CD4-positive, CD25-positive, alpha-beta regulatory T cell (primary cell): ENCODE results near the gene SHB. TPM values are rescaled to one million over a fixed set of nuclear protein-coding genes. Genes with fewer than 3 reads are reported as not detected.

Experiments
- ATAC-seq, 2 donors: fragments of 150-1000 bp; cut with Tn5 transposase; one replicate each; pipeline ENCODE4 v1.10.0; 2021; ENCODE audit warnings: low read depth in 2 of 2, moderate number of reproducible peaks in 2 of 2, moderate library complexity in 1 of 2
- DNase-seq, 3 donors: peaks; one replicate each; pipeline versions ENCODE4 v3.0.0 to v3.0.0-alpha.2; 2012 to 2022; ENCODE audit warnings: mixed read lengths in 1 of 3
- H3K27ac ChIP-seq: one replicate; pipeline ENCODE4 v1.7.0; 2013; ENCODE audit warnings: mild to moderate bottlenecking, low read length; ENCODE audit not compliant: insufficient read depth, poor library complexity, severe bottlenecking
- H3K27me3 ChIP-seq: one replicate; pipeline ENCODE4 v1.7.0; 2013; ENCODE audit warnings: low read length; ENCODE audit not compliant: control insufficient read depth, insufficient read depth
- H3K36me3 ChIP-seq: one replicate; pipeline ENCODE4 v1.7.0; 2013; ENCODE audit warnings: mild to moderate bottlenecking, low read length, moderate library complexity; ENCODE audit not compliant: control insufficient read depth, insufficient read depth
- H3K4me1 ChIP-seq: 2 replicates; pipeline ENCODE4 v1.7.0; 2013; ENCODE audit warnings: mild to moderate bottlenecking, low read length; ENCODE audit not compliant: insufficient read depth, control insufficient read depth, poor library complexity, severe bottlenecking
- H3K4me3 ChIP-seq: one replicate; pipeline ENCODE4 v1.7.0; 2013; ENCODE audit warnings: low read depth, mild to moderate bottlenecking, low read length, moderate library complexity
- H3K9me3 ChIP-seq, 2 experiments: 1 replicate in 1 of 2; 2 replicates in 1 of 2; pipeline ENCODE4 v1.7.0; 2013; ENCODE audit warnings: low read length in 2 of 2, mild to moderate bottlenecking in 1 of 2, moderate library complexity in 1 of 2; ENCODE audit not compliant: control insufficient read depth in 2 of 2
- H3K27ac Mint-ChIP-seq, 3 donors: one replicate each; pipeline ENCODE4 v1.8.0; 2020 to 2022; ENCODE audit warnings: mild to moderate bottlenecking in 3 of 3, mixed read lengths in 3 of 3, moderate library complexity in 2 of 3
- H3K27me3 Mint-ChIP-seq: one replicate; pipeline ENCODE4 v1.8.0; 2022; ENCODE audit warnings: mild to moderate bottlenecking, mixed read lengths
- H3K36me3 Mint-ChIP-seq: one replicate; pipeline ENCODE4 v1.8.0; 2020; ENCODE audit warnings: mixed read lengths
- H3K4me1 Mint-ChIP-seq, 4 donors: one replicate each; pipeline ENCODE4 v1.8.0; 2020 to 2022; ENCODE audit warnings: mixed read lengths in 4 of 4, mild to moderate bottlenecking in 1 of 4
- H3K4me3 Mint-ChIP-seq, 4 donors: one replicate each; pipeline ENCODE4 v1.8.0; 2020 to 2022; ENCODE audit warnings: mild to moderate bottlenecking in 4 of 4, mixed read lengths in 4 of 4, moderate library complexity in 3 of 4
- H3K9me3 Mint-ChIP-seq, 7 donors: one replicate each; pipeline ENCODE4 v1.8.0; 2020 to 2022; ENCODE audit warnings: mixed read lengths in 7 of 7, mild to moderate bottlenecking in 3 of 7, moderate library complexity in 2 of 7
- polyA plus RNA-seq, 4 donors: library from polyadenylated mRNA; unstranded; fragments of 300-500 nt; fragmentation: Illumina TruSeq; gene quantifications; one replicate each; pipeline ENCODE4 v1.2.3, GENCODE V29; 2021
- total RNA-seq: library from RNA; stranded (reverse); gene quantifications from one replicate; pipeline ENCODE4 v1.2.3, GENCODE V29; 2022

The SHB gene
- total and polyA plus RNA-seq, 5 donors from 2014 or later = 0.27 to 0.69 TPM; not detected in 3

GRCh38 chr9:37908283-37908682 lies 160.7 kb downstream of the SHB start:
- ATAC-seq = no peak
- no peak overlapping the region for H3K4me3 Mint-ChIP-seq
- peaks cover 11% of the 10 kb centered on the region for H3K4me1 ChIP-seq
- no peak overlapping the region for H3K4me3 ChIP-seq
- no peaks in the 10 kb centered on the region for H3K9me3 Mint-ChIP-seq
- no peak overlapping the region for H3K27ac ChIP-seq
- no peak for DNase-seq
- H3K9me3 ChIP-seq = no peaks in the 10 kb centered on the region
- H3K36me3 Mint-ChIP-seq = no peaks in the 10 kb centered on the region
- no peaks in the 10 kb centered on the region for H3K36me3 ChIP-seq
- peaks cover 4% of the 10 kb centered on the region for H3K27me3 Mint-ChIP-seq
- peaks cover 4 to 18% (median 7%) of the 10 kb centered on the region in 4 donors for H3K4me1 Mint-ChIP-seq
- peaks cover 2% of the 10 kb centered on the region for H3K27me3 ChIP-seq
- H3K27ac Mint-ChIP-seq = peak overlapping the region in 1 of 3 donors; percentile 65

GRCh38 chr9:37906312-37907239 lies 162.5 kb downstream of the SHB start:
- Histone ChIP-seq H3K4me3 (no peak overlapping the region), H3K36me3 (no peaks in the 10 kb centered on the region), H3K9me3 (no peaks in the 10 kb centered on the region), H3K4me1 (peaks cover 26% of the 10 kb centered on the region), H3K27ac (no peak overlapping the region), H3K27me3 (peaks cover 2% of the 10 kb centered on the region)
- Mint-ChIP-seq H3K4me1 (peaks cover 11 to 35% (median 18%) of the 10 kb centered on the region in 4 donors), H3K27ac (peak overlapping the region; percentile 20 to 97 (median 67)), H3K9me3 (no peaks in the 10 kb centered on the region), H3K36me3 (no peaks in the 10 kb centered on the region), H3K4me3 (peak overlapping the region in 2 of 4 donors; percentile 6 to 89), H3K27me3 (peaks cover 4% of the 10 kb centered on the region)
- DNase-seq = no peak
- no peak for ATAC-seq

GRCh38 chr9:37905776-37906175 lies 163.3 kb downstream of the SHB start:
- Histone ChIP-seq H3K27me3 (peaks cover 2% of the 10 kb centered on the region), H3K4me1 (peaks cover 26% of the 10 kb centered on the region), H3K27ac (no peak overlapping the region), H3K9me3 (no peaks in the 10 kb centered on the region), H3K4me3 (no peak overlapping the region), H3K36me3 (peaks cover under 1% of the 10 kb centered on the region)
- Mint-ChIP-seq H3K4me1 (peaks cover 12 to 38% (median 21%) of the 10 kb centered on the region in 4 donors), H3K9me3 (no peaks in the 10 kb centered on the region), H3K27me3 (peaks cover 4% of the 10 kb centered on the region), H3K4me3 (peak overlapping the region in 1 of 4 donors; percentile 89), H3K27ac (peak overlapping the region in 2 of 3 donors; percentile 67 to 97), H3K36me3 (no peaks in the 10 kb centered on the region)
- DNase-seq (no peak), ATAC-seq (no peak)

- ATAC-seq (no peak), DNase-seq (no peak)
- H3K36me3 Mint-ChIP-seq = no peaks in the 10 kb centered on the region
- H3K4me3 Mint-ChIP-seq = peak overlapping the region in 3 of 4 donors; percentile 72 to 89 (median 89)
- no peaks in the 10 kb centered on the region for H3K9me3 Mint-ChIP-seq
- Histone ChIP-seq H3K4me1 (peaks cover 26% of the 10 kb centered on the region), H3K9me3 (no peaks in the 10 kb centered on the region), H3K27ac (no peak overlapping the region), H3K4me3 (no peak overlapping the region), H3K36me3 (peaks cover 5% of the 10 kb centered on the region), H3K27me3 (peaks cover 2% of the 10 kb centered on the region)
- peaks cover 4% of the 10 kb centered on the region for H3K27me3 Mint-ChIP-seq
- peaks cover 13 to 38% (median 21%) of the 10 kb centered on the region in 4 donors for H3K4me1 Mint-ChIP-seq
- H3K27ac Mint-ChIP-seq = peak overlapping the region in 2 of 3 donors; percentile 62 to 97
Measured at GRCh38 chr9:37905131-37905505, 163.9 kb downstream of the SHB start.

GRCh38 chr9:37904445-37905130 lies 164.4 kb downstream of the SHB start:
- Histone ChIP-seq H3K9me3 (no peaks in the 10 kb centered on the region), H3K27ac (peak overlapping the region; percentile 87)
- DNase-seq = no peak

GRCh38 chr9:37903647-37904444 lies 165.2 kb downstream of the SHB start, which contains the start of gene SLC25A51:
Gene SLC25A51, minus strand, starts transcription at chr9:37904127. Its CDS starts 15,577 bp downstream, at chr9:37888550.
- Histone ChIP-seq H3K27me3 (peaks cover 2% of the 10 kb centered on the region), H3K9me3 (no peaks in the 10 kb centered on the region), H3K36me3 (peaks cover 12% of the 10 kb centered on the region), H3K27ac (peak within 1 kb of the TSS; percentile 87), H3K4me3 (peak within 1 kb of the TSS; percentile 83), H3K4me1 (peaks cover 26% of the 10 kb centered on the region)
- Mint-ChIP-seq H3K27ac (peak within 1 kb of the TSS; percentile 87 to 97 (median 93)), H3K27me3 (peaks cover 4% of the 10 kb centered on the region), H3K4me3 (peak within 1 kb of the TSS; percentile 89 to 97 (median 92)), H3K36me3 (peaks cover 2% of the 10 kb centered on the region), H3K4me1 (peaks cover 13 to 38% (median 21%) of the 10 kb centered on the region in 4 donors), H3K9me3 (no peaks in the 10 kb centered on the region)
- ATAC-seq (peak; percentile 86 to 87), DNase-seq (peak; percentile 88 to 97 (median 95))

More at GRCh38 chr9:37904445-37905130, 164.4 kb downstream of the SHB start:
- Mint-ChIP-seq H3K4me3 (peak overlapping the region; percentile 89 to 97 (median 92)), H3K4me1 (peaks cover 13 to 38% (median 21%) of the 10 kb centered on the region in 4 donors), H3K27ac (peak overlapping the region; percentile 87 to 97 (median 93)), H3K36me3 (no peaks in the 10 kb centered on the region), H3K9me3 (no peaks in the 10 kb centered on the region), H3K27me3 (peaks cover 4% of the 10 kb centered on the region)
- Histone ChIP-seq H3K4me3 (peak overlapping the region; percentile 58), H3K27me3 (peaks cover 2% of the 10 kb centered on the region), H3K36me3 (peaks cover 5% of the 10 kb centered on the region), H3K4me1 (peaks cover 26% of the 10 kb centered on the region)
- no peak for ATAC-seq
